GM18519 (cell line): Measurements from ENCODE around the gene TMEM43.
A peak's percentile ranks its signal among the peaks of the same experiment; 100 is the strongest.

Experiments
- ATAC-seq: cut with Tn5 transposase; IDR thresholded peaks from one replicate; pipeline ENCODE4 v1.9.1; 2021; ENCODE audit warnings: mild to moderate bottlenecking, moderate library complexity; ENCODE audit not compliant: unreplicated experiment, low FRiP score

The TMEM43 gene

GRCh38 chr3:14135581-14135980, 10.7 kb downstream of the TMEM43 start:
- no peak for ATAC-seq

- ATAC-seq, result no peak
Observed at GRCh38 chr3:14137004-14137403, 12.2 kb downstream of the TMEM43 start.

GRCh38 chr3:14137445-14137844, 12.6 kb downstream of the TMEM43 start:
- no peak for ATAC-seq

GRCh38 chr3:14138109-14138877, 13.4 kb downstream of the TMEM43 start:
- ATAC-seq, result no peak

- no peak for ATAC-seq
Observed at GRCh38 chr3:14138878-14139655, 14.2 kb downstream of the TMEM43 start.

- no peak for ATAC-seq
Observed at GRCh38 chr3:14139771-14140170, 14.9 kb downstream of the TMEM43 start.

- ATAC-seq, result no peak
Observed at GRCh38 chr3:14140668-14141067, 15.8 kb downstream of the TMEM43 start.

- no peak for ATAC-seq
Observed at GRCh38 chr3:14141144-14141543, 16.3 kb downstream of the TMEM43 start.

GRCh38 chr3:14141602-14142341, 16.9 kb downstream of the TMEM43 start:
- no peak for ATAC-seq

GRCh38 chr3:14142567-14143270, 17.9 kb downstream of the TMEM43 start:
- no peak for ATAC-seq

GRCh38 chr3:14143271-14144225, 18.7 kb downstream of the TMEM43 start:
- no peak for ATAC-seq

GRCh38 chr3:14144423-14145075, 19.7 kb downstream of the TMEM43 start:
- peak; percentile 94 for ATAC-seq

- no peak for ATAC-seq
Observed at GRCh38 chr3:14145236-14145635, 20.4 kb downstream of the TMEM43 start.

- ATAC-seq, result no peak
Observed at GRCh38 chr3:14145670-14146380, 21.0 kb downstream of the TMEM43 start.

GRCh38 chr3:14146381-14147065, 21.7 kb downstream of the TMEM43 start:
- no peak for ATAC-seq

- no peak for ATAC-seq
Observed at GRCh38 chr3:14147066-14147435, 22.2 kb downstream of the TMEM43 start.

GRCh38 chr3:14147617-14148016, 22.8 kb downstream of the TMEM43 start:
- no peak for ATAC-seq
